Peyer's patch (tissue), 4 donors: ENCODE results near the gene PTPRE.

ENCODE experiments used
- CTCF ChIP-seq, 6 experiments: fragments of 450-650 bp in 4 of 6; fragments of 200-600 bp in 2 of 6; sonication (generic) in 1 of 6; IDR thresholded peaks; one replicate each; pipeline ENCODE4 v1.5.1; 2017 to 2019; ENCODE audit warnings: antibody characterized with exemption in 6 of 6, mild to moderate bottlenecking in 3 of 6, moderate library complexity in 1 of 6
- POLR2A ChIP-seq, 2 donors: fragments of 450-650 bp; IDR thresholded peaks; one replicate each; pipeline ENCODE4 v1.5.1; 2017; ENCODE audit warnings: antibody characterized with exemption in 2 of 2, mild to moderate bottlenecking in 2 of 2, moderate library complexity in 2 of 2

- TF ChIP-seq CTCF (IDR thresholded peaks at IDR 0.05): no peak
- no peak for TF ChIP-seq POLR2A (IDR thresholded peaks at IDR 0.05)
These were observed 18.7 kb downstream of the PTPRE start for GRCh38 chr10:127925471-127926207.
